Loucy (cell line): ENCODE data around the gene XCR1.

ENCODE experiments used
- EZH2phosphoT487 ChIP-seq: fragments of 200-600 bp; IDR thresholded peaks from 2 replicates; pipeline ENCODE4 v1.6.1; 2018; ENCODE audit warnings: antibody characterized with exemption, mild to moderate bottlenecking, moderate library complexity, borderline replicate concordance
- TF ChIP-seq, protein P1 (sequence below): fragments of 200-600 bp; sonication (generic); conservative IDR thresholded peaks from 2 replicates; pipeline ENCODE4 v1.5.1; 2014; ENCODE audit warnings: mild to moderate bottlenecking, antibody characterized with exemption, low read length

DNA sequence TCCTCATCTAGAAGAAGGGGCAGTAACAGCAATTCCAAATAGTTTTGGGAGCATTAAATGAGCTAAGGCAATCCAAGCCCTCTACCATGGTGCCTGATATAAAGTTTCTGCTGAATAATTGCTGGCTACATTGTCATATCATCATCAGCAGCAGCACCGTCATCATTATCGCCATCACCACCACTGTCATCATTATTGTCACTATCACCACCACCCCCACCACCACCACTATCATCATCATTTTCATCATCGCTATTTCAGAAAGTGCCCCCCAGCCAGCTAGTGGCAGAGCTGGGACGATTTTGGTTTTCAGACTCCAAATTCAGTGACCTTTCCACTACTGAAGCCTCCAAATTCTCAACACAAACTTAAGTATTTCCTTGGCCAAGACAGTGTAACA, 15.0 kb downstream of the XCR1 start:
- TF ChIP-seq, protein P1, sequence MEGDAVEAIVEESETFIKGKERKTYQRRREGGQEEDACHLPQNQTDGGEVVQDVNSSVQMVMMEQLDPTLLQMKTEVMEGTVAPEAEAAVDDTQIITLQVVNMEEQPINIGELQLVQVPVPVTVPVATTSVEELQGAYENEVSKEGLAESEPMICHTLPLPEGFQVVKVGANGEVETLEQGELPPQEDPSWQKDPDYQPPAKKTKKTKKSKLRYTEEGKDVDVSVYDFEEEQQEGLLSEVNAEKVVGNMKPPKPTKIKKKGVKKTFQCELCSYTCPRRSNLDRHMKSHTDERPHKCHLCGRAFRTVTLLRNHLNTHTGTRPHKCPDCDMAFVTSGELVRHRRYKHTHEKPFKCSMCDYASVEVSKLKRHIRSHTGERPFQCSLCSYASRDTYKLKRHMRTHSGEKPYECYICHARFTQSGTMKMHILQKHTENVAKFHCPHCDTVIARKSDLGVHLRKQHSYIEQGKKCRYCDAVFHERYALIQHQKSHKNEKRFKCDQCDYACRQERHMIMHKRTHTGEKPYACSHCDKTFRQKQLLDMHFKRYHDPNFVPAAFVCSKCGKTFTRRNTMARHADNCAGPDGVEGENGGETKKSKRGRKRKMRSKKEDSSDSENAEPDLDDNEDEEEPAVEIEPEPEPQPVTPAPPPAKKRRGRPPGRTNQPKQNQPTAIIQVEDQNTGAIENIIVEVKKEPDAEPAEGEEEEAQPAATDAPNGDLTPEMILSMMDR, result no peak
- no peak for TF ChIP-seq EZH2phosphoT487
